ENCODE data around the gene AKT3.

GRCh38 chr1:243742819-243743218, 107.2 kb downstream of the AKT3 start:
- TF ChIP-seq, protein P1, sequence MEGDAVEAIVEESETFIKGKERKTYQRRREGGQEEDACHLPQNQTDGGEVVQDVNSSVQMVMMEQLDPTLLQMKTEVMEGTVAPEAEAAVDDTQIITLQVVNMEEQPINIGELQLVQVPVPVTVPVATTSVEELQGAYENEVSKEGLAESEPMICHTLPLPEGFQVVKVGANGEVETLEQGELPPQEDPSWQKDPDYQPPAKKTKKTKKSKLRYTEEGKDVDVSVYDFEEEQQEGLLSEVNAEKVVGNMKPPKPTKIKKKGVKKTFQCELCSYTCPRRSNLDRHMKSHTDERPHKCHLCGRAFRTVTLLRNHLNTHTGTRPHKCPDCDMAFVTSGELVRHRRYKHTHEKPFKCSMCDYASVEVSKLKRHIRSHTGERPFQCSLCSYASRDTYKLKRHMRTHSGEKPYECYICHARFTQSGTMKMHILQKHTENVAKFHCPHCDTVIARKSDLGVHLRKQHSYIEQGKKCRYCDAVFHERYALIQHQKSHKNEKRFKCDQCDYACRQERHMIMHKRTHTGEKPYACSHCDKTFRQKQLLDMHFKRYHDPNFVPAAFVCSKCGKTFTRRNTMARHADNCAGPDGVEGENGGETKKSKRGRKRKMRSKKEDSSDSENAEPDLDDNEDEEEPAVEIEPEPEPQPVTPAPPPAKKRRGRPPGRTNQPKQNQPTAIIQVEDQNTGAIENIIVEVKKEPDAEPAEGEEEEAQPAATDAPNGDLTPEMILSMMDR (IDR thresholded peaks at IDR 0.05), result no peak
- no peak for TF ChIP-seq POLR2A (IDR thresholded peaks at IDR 0.05)
